ENCODE results near the gene TMEM266. TPM values are rescaled to one million over a fixed set of nuclear protein-coding genes. Genes with fewer than 3 reads are reported as not detected.
"Not testable (repeated sequence)": the region's sequence is repeated elsewhere in the genome, so short reads cannot be mapped to it uniquely, and the experiment has no call there.

TMEM266 gene
- total and polyA plus RNA-seq, 2 of the 4 experiments (the other 2 are of a cell fraction): not detected

DNA sequence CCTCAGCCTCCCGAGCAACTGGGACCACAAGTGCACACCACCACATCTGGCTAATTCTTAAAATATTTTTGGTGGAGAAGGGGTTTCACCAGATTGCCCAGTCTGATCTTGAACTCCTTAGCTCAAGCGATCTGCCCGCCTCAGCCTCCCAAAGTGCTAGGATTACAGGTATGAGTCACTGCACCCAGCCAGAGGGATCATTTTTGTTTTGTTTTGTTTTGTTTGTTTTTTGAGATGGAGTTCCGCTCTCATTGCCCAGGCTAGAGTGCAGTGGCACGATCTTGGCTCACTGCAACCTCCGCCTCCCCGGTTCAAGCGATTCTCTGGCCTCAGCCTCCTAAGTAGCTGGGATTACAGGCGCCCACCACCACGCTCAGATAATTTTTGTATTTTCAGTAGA is 5.6 kb upstream of the TMEM266 start:
- H4K5ac ChIP-seq (ENCODE audit: low read depth, low read length); H3K9me3 ChIP-seq (ENCODE audit: control insufficient read depth, insufficient read depth, low read length); intact Hi-C loops (cut with micrococcal nuclease); dilution Hi-C loops (cut with HindIII; ENCODE audit: low sequenced_read_pairs, unreplicated experiment); H4K8ac ChIP-seq (ENCODE audit: low read depth in 2 of 2, low read length in 2 of 2); H4K20me1 ChIP-seq (ENCODE audit: insufficient read depth, low read length); H3K36me3 ChIP-seq (ENCODE audit: control insufficient read depth, insufficient read depth, low read length); H2BK15ac ChIP-seq (ENCODE audit: low read depth, low read length); H3K14ac ChIP-seq (replicated peaks; ENCODE audit: low read depth, low read length); H3K23ac ChIP-seq (ENCODE audit: low read depth, low read length); ATAC-seq (ENCODE audit: low read depth); H2AK9ac ChIP-seq (replicated peaks; ENCODE audit: low read depth, low read length, poor library complexity); H3K56ac ChIP-seq (ENCODE audit: extremely low read depth, insufficient read depth, low read length); DNase-seq; H4K91ac ChIP-seq (ENCODE audit: insufficient read depth, low read depth, low read length); BruUV-seq (replicated peaks); POLR2A ChIA-PET (ENCODE audit: unreplicated experiment); H2BK20ac ChIP-seq (ENCODE audit: low read depth, low read length); H3K4me3 ChIP-seq (ENCODE audit: insufficient read depth, low read depth, low read length); H2BK5ac ChIP-seq (ENCODE audit: low read depth, low read length, poor library complexity, severe bottlenecking); H3K27ac ChIP-seq (ENCODE audit: insufficient read depth, low read length); H3K79me1 ChIP-seq (ENCODE audit: low read depth in 1 of 2, low read length in 2 of 2); H2AFZ ChIP-seq (replicated peaks; ENCODE audit: low read length, poor library complexity); H3K9me1 ChIP-seq (ENCODE audit: insufficient read depth, low read length); H2BK120ac ChIP-seq (ENCODE audit: low read depth, low read length); H3K9ac ChIP-seq (ENCODE audit: low read depth, low read length); H3K4me1 ChIP-seq (ENCODE audit: control insufficient read depth, insufficient read depth, low read length); in situ Hi-C loops (cut with MboI; ENCODE audit: low sequenced_read_pairs); H3K4me2 ChIP-seq (ENCODE audit: low read depth, low read length); H3K4ac ChIP-seq (ENCODE audit: low read depth, low read length); H3K18ac ChIP-seq (ENCODE audit: low read depth, low read length); H2AK5ac ChIP-seq (ENCODE audit: low read depth, low read length): not testable (repeated sequence)
- no CpG with 5 or more reads among the region's 10 CpGs for WGBS, 2 experiments (ENCODE audit: extremely low coverage in 2 of 2, insufficient read length in 1 of 2)
- H3K27me3 ChIP-seq (ENCODE audit: control insufficient read depth, insufficient read depth, low read length): peaks cover 20% of the 10 kb centered on the region
- CTCF ChIA-PET: interaction anchor here (1.6 kb wide), 1 partner anchor 85 kb away, joined by 4 read pairs; no protein-coding TSS in a partner anchor
